Calu3 (cell line): ENCODE results near the gene PEX11G. TPM values are rescaled to one million over a fixed set of nuclear protein-coding genes. Genes with fewer than 3 reads are reported as not detected.

ENCODE experiments used
- BruUV-seq: library from RNA; stranded (reverse); fragments of 400-500 nt; replicated peaks from 2 replicates; lab custom pipeline; 2021; lab: Mats Ljungman, UMichigan
- CTCF ChIA-PET: fragments of 300-600 bp; sonication (Branson Sonifier 250); formaldehyde crosslinking; loops from one replicate; lab custom pipeline; 2022; ENCODE audit warnings: antibody characterized with exemption; lab: Charles Lee
- DNase-seq: peaks from one replicate; pipeline ENCODE4 v3.0.0; 2022
- H3K27ac Mint-ChIP-seq: one replicate; pipeline ENCODE4 v1.8.0; 2022; ENCODE audit warnings: mixed read lengths; ENCODE audit not compliant: unreplicated experiment
- H3K27me3 Mint-ChIP-seq: one replicate; pipeline ENCODE4 v1.8.0; 2022; ENCODE audit warnings: mixed read lengths; ENCODE audit not compliant: unreplicated experiment
- H3K36me3 Mint-ChIP-seq: one replicate; pipeline ENCODE4 v1.8.0; 2022; ENCODE audit warnings: mild to moderate bottlenecking, moderate library complexity, mixed read lengths; ENCODE audit not compliant: insufficient read depth, unreplicated experiment
- H3K4me1 Mint-ChIP-seq: one replicate; pipeline ENCODE4 v1.8.0; 2022; ENCODE audit warnings: mild to moderate bottlenecking, low read depth, mixed read lengths; ENCODE audit not compliant: unreplicated experiment
- H3K4me3 Mint-ChIP-seq: one replicate; pipeline ENCODE4 v1.8.0; 2022; ENCODE audit warnings: mild to moderate bottlenecking, low read depth, moderate library complexity, mixed read lengths; ENCODE audit not compliant: unreplicated experiment
- H3K9me3 Mint-ChIP-seq: one replicate; pipeline ENCODE4 v1.8.0; 2022; ENCODE audit warnings: low read depth, mixed read lengths; ENCODE audit not compliant: unreplicated experiment
- CTCF ChIP-seq: fragments of 200-600 bp; IDR thresholded peaks from one replicate; pipeline ENCODE4 v1.8.0; 2022; ENCODE audit warnings: antibody characterized with exemption; ENCODE audit not compliant: unreplicated experiment
- intact Hi-C: fragments of 100-400 bp; cut with micrococcal nuclease; formaldehyde crosslinking; loops from one replicate; pipeline ENCODE4 v1.10.0; 2022; ENCODE audit not compliant: unreplicated experiment
- total RNA-seq: library from RNA; stranded (reverse); gene quantifications from 2 replicates; pipeline ENCODE4 v1.2.3, GENCODE V29; 2022

The PEX11G gene
- total RNA-seq, 1 experiment from 2014 or later: 1.3 TPM

DNA sequence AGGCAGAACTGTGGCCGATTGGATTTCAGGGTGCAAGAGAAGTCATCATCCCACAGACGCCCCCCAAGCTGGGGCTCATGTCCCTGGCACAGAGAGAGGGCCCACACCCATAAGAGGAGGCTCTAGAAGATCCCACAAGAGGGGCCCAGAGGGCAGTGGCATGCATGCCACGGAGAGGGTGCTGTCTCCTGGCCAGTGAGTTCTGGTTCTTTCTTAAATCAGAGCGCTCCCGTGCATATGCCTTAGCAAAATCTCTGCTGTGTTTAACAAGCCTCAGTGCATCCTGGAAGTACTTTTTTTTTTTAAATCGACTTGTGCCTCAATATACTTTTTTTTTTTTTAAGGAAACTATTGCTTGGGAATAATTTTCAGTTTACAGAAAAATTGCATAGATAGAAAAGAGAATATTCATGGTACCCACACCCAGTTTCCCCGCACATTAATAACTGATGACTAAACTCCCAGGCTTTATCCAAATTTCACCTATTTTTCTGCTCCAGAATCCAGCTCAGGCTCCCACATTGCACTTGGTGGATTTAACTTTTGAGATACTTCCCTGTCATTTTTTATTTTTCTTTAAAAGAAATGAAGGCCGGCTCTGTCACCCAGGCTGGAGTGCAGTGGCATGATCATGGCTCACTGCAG is 59.1 kb downstream of the PEX11G start:
- H3K27me3 Mint-ChIP-seq: no peaks in the 10 kb centered on the region
- no peak overlapping the region for H3K4me3 Mint-ChIP-seq
- no peak for TF ChIP-seq CTCF
- no peak for DNase-seq
- no peaks in the 10 kb centered on the region for H3K9me3 Mint-ChIP-seq
- no peaks in the 10 kb centered on the region for H3K4me1 Mint-ChIP-seq
- CTCF ChIA-PET: interaction anchor here (0.6 to 0.7 kb wide), 2 partner anchors 8 to 10 kb away, joined by 3 to 4 read pairs; no protein-coding TSS in a partner anchor
- no peak overlapping the region for H3K27ac Mint-ChIP-seq
- intact Hi-C loops: no loop called here
- peaks cover 4% of the 10 kb centered on the region for H3K36me3 Mint-ChIP-seq
- no TSS peak for BruUV-seq

DNA sequence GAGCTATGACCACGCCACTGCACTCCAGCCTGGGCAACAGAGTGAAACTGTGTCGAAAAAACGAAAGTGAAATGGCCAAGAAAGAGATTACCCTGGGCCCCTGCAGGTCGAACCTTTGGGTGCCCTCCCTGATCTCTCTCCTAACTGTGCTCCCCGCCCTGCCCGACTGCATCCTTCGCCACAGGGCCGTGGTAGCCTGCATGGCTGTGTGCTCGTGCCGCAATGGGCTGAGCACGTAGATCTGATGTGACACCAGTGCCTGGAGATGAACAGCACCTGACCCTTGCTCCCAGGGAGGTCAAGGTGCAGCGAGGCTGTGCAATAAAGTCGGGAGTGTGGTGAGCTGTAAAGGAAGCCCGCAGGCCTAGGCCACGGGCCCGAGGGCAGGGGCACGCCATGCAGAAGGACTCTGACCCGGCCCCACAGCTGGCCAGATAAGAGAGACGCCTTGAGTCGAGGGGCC is 60.2 kb downstream of the PEX11G start:
- no peak for TF ChIP-seq CTCF
- Mint-ChIP-seq H3K36me3 (peaks cover 4% of the 10 kb centered on the region), H3K4me1 (no peaks in the 10 kb centered on the region), H3K27me3 (no peaks in the 10 kb centered on the region), H3K9me3 (no peaks in the 10 kb centered on the region), H3K4me3 (no peak overlapping the region), H3K27ac (no peak overlapping the region)
- no TSS peak for BruUV-seq
- intact Hi-C loops: no loop called here
- CTCF ChIA-PET: no interaction called here
- no peak for DNase-seq

DNA sequence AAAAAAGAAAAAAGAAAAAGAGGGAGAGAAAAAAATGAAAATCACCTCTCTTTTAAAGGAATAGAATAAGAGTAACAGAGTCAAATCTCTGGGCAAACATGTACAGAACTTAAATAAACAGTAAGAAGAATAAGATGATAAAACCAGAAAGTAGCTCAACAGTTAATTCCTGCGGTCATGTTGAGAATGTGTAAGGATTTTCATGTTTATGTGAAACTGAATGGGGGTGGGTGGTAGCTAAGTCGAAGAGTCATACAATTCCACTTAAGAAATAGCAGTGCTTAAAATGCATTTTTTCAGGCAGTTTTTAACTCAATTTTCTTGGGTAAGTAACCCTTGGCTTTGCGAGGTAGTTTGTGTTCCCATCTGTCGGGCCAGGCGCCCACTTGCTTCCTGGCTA is 60.9 kb downstream of the PEX11G start:
- intact Hi-C loops: no loop called here
- TF ChIP-seq CTCF: no peak
- Mint-ChIP-seq H3K27me3 (no peaks in the 10 kb centered on the region), H3K9me3 (no peaks in the 10 kb centered on the region), H3K4me3 (no peak overlapping the region), H3K27ac (no peak overlapping the region), H3K36me3 (peaks cover 4% of the 10 kb centered on the region), H3K4me1 (no peaks in the 10 kb centered on the region)
- DNase-seq: no peak
- BruUV-seq: no TSS peak
- CTCF ChIA-PET: interaction anchor here (0.6 kb wide), 1 partner anchor 14 kb away, joined by 5 read pairs; no protein-coding TSS in a partner anchor

GRCh38 chr19:7426986-7427385 is 61.8 kb downstream of the PEX11G start:
- Mint-ChIP-seq H3K4me1 (peaks cover 9% of the 10 kb centered on the region), H3K9me3 (no peaks in the 10 kb centered on the region)
- CTCF ChIA-PET: interaction anchor here (0.8 kb wide), 1 partner anchor 944 kb away, joined by 5 read pairs; no protein-coding TSS in a partner anchor

More at GRCh38 chr19:7426986-7427385, 61.8 kb downstream of the PEX11G start:
- no TSS peak for BruUV-seq
- Mint-ChIP-seq H3K27me3 (no peaks in the 10 kb centered on the region), H3K27ac (no peak overlapping the region), H3K36me3 (peaks cover 7% of the 10 kb centered on the region), H3K4me3 (no peak overlapping the region)
- no peak for TF ChIP-seq CTCF
- intact Hi-C loops: no loop called here
- DNase-seq: no peak

Other genes starting within 250 kb of the PEX11G start
- 7.4 and 8.4 TPM in 2 replicates for gene INSR, start 194.6 kb downstream of the PEX11G start, total RNA-seq
- 31.9 and 34.9 TPM in 2 replicates for gene ARHGEF18, start 140.1 kb downstream of the PEX11G start, total RNA-seq
- 22.6 and 23.8 TPM in 2 replicates for gene ZNF358, start 27.1 kb upstream of the PEX11G start, total RNA-seq
- 13.1 TPM in 2 replicates for gene MCOLN1, start 33.6 kb upstream of the PEX11G start, total RNA-seq
- 51.3 and 60.1 TPM in 2 replicates for gene PNPLA6, start 46.7 kb upstream of the PEX11G start, total RNA-seq
- gene CAMSAP3, start 106.8 kb upstream of the PEX11G start, total RNA-seq: 26.0 and 30.3 TPM in 2 replicates
- 33.0 and 36.5 TPM in 2 replicates for gene XAB2, start 140.5 kb upstream of the PEX11G start, total RNA-seq
- gene PET100, start 140.8 kb upstream of the PEX11G start, total RNA-seq: 77.6 and 81.3 TPM in 2 replicates
- gene PCP2, start 144.7 kb upstream of the PEX11G start, total RNA-seq: not detected in 2 replicates
- 132 and 150 TPM in 2 replicates for gene STXBP2, start 148.1 kb upstream of the PEX11G start, total RNA-seq
- not detected in 2 replicates for gene RETN, start 180.0 kb upstream of the PEX11G start, total RNA-seq
- gene MCEMP1, start 188.1 kb upstream of the PEX11G start, total RNA-seq: not detected in 2 replicates
- gene TRAPPC5, start 191.8 kb upstream of the PEX11G start, total RNA-seq: 82.4 and 87.3 TPM in 2 replicates
- gene FCER2, start 213.1 kb upstream of the PEX11G start, total RNA-seq: not detected in 2 replicates
- gene CLEC4G, start 243.1 kb upstream of the PEX11G start, total RNA-seq: not detected in 2 replicates